GM19372 (cell line): Measurements from ENCODE around the gene ADGRL4.
"Not testable (repeated sequence)": the region's sequence is repeated elsewhere in the genome, so short reads cannot be mapped to it uniquely, and the experiment has no call there.

Experiments used
- ATAC-seq: cut with Tn5 transposase; IDR thresholded peaks from one replicate; pipeline ENCODE4 v1.9.1; 2021; ENCODE audit warnings: mild to moderate bottlenecking, low read depth, moderate library complexity; ENCODE audit not compliant: unreplicated experiment

The ADGRL4 gene

GRCh38 chr1:78919150-78919549 is 87.4 kb downstream of the ADGRL4 start:
- no peak for ATAC-seq

- ATAC-seq: no peak
Measured at GRCh38 chr1:78918157-78918556, 88.4 kb downstream of the ADGRL4 start.

- no peak for ATAC-seq
Measured at GRCh38 chr1:78916986-78917385, 89.5 kb downstream of the ADGRL4 start.

GRCh38 chr1:78913950-78914349 is 92.6 kb downstream of the ADGRL4 start:
- ATAC-seq: no peak

DNA sequence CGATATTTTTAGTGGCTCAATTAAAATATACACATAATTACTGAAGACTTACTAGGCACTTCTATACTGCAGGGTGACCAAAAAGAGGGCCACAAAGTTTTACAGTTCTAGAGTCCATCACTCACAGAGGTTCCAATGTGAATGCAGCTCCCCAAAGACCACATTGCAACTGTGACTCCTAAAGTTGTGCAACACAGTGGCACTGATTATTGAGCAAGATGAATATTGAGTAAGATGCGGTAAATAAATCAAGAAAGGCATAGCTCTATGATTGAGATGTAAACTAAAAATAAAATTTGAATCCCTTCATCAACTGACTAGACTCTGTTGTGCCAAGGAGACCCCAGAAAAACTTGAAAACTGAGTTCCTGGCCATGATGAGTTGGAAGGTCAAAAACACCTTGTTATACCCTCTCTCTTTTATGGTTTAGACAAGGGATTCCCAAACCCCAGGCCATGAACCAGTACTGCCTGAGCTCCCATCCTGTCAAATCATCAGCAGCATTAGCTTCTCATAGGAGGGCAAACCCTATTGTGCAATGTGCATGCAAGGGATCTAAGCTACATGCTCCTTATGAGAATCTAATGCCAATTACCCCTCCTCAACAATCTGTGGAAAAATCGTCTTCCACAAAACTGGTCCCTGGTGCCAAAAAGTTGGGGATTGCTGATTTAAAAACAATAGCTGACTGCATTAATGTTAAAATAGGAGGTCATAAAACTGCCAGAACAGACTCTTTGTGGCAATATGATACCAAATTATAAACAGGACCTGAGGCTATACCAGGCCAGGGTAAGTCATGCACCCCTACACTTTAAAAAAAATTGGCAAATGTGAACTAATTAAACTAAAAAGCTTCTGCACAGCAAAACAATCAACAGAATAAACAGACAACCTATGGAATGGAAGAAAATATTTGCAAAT is 94.3 kb downstream of the ADGRL4 start:
- ATAC-seq: no peak

DNA sequence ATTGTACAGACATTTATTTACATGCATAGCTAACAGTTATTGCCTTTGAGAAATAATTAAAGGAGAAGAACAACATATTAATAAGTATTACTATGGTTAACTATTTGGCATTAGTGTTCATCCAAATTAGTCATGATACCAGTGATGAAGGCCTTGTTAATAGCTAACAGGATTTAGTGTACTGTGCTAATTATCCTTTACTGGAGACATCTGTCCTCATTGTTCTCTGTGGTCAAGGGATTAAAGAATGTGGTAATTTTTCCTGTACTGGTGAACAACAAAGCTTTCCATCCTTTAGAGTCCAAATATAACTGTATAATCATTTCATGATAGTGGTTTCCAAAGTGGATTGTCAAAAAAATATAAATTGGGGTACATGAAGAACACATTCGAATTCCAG is 103.9 kb downstream of the ADGRL4 start:
- no peak for ATAC-seq

- no peak for ATAC-seq
Measured at GRCh38 chr1:78894811-78895210, 111.7 kb downstream of the ADGRL4 start.

- no peak for ATAC-seq
Measured at GRCh38 chr1:78892260-78892840, 114.2 kb downstream of the ADGRL4 start.

DNA sequence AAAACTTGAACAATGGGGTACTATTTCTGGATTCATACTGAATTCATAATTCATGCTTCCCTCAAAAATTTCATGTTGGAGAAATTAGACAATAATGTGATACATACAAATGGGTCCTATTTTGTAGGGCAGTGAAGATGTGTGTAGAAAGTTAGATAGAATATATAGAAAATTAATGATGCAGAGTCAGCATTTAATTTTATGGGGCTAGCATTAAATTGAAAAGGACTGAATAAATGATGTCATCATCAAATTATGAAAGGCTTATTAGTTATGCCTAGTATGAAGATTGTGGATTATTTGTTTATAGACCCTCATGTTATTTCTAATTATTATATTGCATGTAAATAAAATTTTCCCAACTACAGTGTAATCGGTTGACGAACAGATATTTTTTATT is 119.1 kb downstream of the ADGRL4 start:
- ATAC-seq: no peak

GRCh38 chr1:78884685-78885452 is 121.7 kb downstream of the ADGRL4 start:
- ATAC-seq: no peak

DNA sequence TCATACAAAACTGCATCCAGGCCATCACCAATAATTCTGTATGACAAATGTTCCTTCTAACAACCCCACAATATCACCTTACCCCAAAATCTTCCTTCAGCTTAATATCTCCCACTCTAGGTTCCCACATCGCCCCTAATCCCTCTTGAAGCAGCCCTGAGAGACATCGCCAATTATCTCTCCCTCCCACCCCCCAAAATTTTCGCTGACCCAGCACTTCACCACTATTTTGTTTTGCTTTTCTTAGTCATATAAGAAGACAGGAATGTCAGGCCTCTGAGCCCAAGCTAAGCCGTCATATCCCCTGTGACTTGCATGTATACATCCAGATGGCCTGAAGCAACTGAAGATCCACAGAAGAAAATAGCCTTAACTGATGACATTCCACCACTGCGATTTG is 126.3 kb downstream of the ADGRL4 start:
- no peak for ATAC-seq

DNA sequence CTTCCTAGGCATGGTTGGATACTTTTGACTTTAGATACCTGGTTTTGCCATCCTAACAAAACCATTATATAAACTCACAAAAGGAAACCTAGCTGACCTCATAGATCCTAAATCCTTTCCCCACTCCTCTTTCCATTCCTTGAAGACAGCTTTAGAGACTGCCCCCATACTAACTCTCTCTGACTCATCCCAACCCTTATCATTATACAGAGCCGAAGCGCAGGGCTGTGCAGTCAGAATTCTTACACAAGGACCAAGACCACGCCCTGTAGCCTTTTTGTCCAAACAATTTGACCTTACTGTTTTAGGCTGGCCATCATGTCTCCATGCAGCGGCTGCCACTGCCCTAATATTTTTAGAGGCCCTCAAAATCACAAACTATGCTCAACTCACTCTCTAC is 130.5 kb downstream of the ADGRL4 start:
- not testable (repeated sequence) for ATAC-seq

DNA sequence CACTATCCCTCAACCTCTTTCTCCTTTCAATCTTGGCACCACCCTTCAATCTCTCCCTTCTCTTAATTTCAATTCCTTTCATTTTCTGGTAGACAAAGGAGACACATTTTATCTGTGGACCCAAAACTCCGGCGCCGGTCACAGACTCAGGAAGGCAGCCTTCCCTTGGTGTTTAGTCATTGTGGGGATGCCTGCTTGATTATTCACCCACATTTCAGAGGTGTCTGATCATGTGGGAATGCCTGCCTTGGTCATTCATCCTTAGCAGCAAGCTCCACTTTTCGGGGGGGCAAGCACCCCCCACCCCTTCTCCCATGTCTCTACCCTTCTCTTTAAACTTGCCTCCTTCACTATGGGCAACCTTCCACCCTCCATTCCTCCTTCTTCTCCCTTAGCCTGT is 133.7 kb downstream of the ADGRL4 start:
- not testable (repeated sequence) for ATAC-seq

DNA sequence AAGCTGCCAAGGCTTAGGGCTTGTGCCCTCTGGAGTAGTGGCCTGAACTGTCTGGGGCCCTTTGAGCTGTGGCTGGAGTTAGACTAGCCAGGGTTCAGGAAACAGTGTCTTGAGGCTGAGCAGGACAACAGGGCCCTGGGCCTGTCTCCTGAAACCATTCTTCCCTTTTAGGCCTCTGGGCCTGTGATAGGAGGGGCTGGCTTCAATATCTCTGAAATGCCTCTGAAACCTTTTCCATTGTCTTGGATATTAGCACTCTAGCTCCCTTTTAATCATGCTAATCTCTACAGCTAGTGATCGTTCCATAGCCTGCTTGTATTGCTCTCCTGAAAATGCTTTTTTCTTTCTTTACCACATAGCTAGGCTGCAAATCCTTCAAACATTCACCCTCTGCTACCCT is 135.3 kb downstream of the ADGRL4 start:
- no peak for ATAC-seq

DNA sequence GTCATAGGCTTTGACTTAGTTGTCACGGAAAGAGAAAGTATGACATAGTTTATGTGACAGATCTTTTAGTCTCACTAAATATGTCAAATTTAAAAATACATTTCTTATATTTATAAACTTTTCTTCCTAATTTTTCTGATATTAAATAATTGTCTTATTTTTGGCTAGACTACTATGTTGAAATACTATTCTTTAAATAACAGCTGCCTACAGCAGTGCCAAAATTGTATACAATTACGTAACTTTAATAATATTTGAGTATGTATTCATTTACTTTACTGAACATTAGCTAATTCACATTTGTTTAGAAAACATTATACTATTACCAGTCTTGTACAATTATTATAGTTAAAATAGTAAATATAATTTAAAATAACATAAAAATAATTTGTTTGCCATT is 137.4 kb downstream of the ADGRL4 start:
- ATAC-seq: no peak

- ATAC-seq: no peak
Measured at GRCh38 chr1:78864175-78864574, 142.4 kb downstream of the ADGRL4 start.

DNA sequence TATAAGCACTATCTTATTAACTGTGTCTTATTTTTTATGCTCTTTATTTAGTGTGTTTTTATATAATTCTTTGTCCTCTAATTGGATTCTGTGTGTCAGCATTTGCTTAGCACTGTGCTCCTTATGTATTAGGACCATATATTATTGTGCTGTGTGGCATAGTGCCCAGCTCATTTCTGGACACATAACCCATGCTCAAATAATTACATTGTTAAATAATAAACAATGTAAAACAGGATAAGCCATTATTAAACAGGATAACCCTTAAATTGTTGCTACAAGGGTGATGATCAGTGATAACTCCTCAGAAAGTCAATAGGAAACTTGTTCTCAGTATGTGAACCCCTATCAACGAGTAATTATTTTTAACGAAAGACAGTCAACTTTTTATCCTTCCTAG is 150.4 kb downstream of the ADGRL4 start:
- no peak for ATAC-seq

DNA sequence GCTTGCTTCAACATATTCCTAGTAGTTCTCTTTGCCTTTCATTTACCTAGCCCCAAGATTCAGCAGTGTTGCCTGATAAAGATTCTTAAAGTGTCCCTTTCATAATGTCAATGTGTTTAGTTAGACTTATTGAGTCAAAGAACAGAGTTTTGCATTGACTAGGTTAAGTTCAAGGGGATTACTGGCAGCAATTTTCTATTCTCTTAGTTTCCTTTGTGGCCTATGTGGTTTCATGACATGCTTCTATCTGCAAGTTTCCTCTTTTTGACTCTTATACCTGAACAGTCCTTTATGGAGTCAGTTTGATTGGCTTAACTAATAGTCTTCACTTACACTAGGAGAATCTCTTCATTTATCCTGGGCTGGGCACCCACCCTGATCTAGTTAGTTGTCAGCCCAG is 151.3 kb downstream of the ADGRL4 start:
- ATAC-seq: peak; percentile 89

DNA sequence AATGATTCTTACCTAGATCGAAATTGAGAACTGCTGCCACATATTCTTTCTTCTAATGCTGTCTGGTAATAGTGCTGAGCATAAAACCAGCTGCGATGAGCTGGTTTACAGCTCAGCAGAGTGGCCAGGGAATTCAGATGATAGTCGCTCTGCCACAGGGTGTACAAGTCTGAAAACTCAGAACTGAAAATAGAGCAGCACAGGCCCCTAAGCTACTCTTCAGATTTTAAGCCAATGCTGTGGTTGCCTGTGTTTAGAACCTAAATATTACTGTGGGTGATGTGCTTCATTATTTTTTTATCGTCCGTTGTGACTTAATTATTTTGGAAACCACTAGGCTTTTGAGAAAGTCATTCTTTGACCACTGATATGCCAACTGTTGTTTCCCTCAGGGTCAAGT is 152.0 kb downstream of the ADGRL4 start:
- no peak for ATAC-seq

DNA sequence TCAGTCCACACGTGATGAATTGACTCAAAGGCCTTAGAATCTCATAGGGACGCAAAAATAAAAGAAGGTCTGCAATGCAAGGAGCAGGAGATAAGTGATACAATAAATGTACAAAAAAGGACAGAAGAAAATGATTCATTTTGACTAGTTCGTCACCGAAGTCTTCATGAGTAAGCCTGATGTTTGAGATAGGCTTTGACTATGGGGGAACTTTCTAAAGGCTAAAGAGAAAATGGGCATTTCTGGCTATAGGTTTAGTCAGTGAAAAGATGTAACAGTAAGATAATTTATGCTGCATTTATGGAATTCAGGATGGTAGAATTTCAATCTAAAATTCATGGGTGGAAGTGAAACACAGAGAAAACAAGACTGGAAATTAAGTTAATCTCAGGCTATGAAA is 163.0 kb downstream of the ADGRL4 start:
- no peak for ATAC-seq

- ATAC-seq: no peak
Measured at GRCh38 chr1:78843111-78843510, 163.4 kb downstream of the ADGRL4 start.
